ENCODE results near the gene KLK1.

The KLK1 gene

DNA sequence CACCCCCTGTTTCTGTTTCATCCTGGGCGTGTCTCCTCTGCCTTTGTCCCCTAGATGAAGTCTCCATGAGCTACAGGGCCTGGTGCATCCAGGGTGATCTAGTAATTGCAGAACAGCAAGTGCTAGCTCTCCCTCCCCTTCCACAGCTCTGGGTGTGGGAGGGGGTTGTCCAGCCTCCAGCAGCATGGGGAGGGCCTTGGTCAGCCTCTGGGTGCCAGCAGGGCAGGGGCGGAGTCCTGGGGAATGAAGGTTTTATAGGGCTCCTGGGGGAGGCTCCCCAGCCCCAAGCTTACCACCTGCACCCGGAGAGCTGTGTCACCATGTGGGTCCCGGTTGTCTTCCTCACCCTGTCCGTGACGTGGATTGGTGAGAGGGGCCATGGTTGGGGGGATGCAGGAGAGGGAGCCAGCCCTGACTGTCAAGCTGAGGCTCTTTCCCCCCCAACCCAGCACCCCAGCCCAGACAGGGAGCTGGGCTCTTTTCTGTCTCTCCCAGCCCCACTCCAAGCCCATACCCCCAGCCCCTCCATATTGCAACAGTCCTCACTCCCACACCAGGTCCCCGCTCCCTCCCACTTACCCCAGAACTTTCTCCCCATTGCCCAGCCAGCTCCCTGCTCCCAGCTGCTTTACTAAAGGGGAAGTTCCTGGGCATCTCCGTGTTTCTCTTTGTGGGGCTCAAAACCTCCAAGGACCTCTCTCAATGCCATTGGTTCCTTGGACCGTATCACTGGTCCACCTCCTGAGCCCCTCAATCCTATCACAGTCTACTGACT is 31.2 kb upstream of the KLK1 start, which contains the start of gene KLK3:
Gene KLK3 (plus strand): TSS at position 280 of the 775 bp plus-strand sequence. CDS start 41 bp downstream, at position 321.
- H3K27ac ChIP-seq (ENCODE audit: insufficient read depth, low read length, poor library complexity, severe bottlenecking): no peak within 1 kb of the TSS
- no peak for DNase-seq
- H3K9me3 ChIP-seq (ENCODE audit: control insufficient read depth, low read length): no peaks in the 10 kb centered on the region
- no peak within 1 kb of the TSS for H3K4me3 ChIP-seq (ENCODE audit: insufficient read depth, low read depth, low read length, poor library complexity, severe bottlenecking)
- H3K4me1 ChIP-seq (ENCODE audit: control insufficient read depth, insufficient read depth, low read length, poor library complexity, severe bottlenecking): no peaks in the 10 kb centered on the region
- no peaks in the 10 kb centered on the region for H3K36me3 ChIP-seq (ENCODE audit: control insufficient read depth, insufficient read depth, low read length)
- no peaks in the 10 kb centered on the region for H3K27me3 ChIP-seq (replicated peaks; ENCODE audit: control insufficient read depth, insufficient read depth, low read length, poor library complexity, severe bottlenecking)

DNA sequence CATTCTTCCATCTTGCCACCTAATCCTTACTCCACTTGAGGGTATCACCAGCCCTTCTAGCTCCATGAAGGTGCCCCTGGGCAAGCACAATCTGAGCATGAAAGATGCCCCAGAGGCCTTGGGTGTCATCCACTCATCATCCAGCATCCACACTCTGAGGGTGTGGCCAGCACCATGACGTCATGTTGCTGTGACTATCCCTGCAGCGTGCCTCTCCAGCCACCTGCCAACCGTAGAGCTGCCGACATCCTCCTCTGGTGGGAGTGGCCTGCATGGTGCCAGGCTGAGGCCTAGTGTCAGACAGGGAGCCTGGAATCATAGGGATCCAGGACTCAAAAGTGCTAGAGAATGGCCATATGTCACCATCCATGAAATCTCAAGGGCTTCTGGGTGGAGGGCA is 28.0 kb upstream of the KLK1 start:
- H3K27me3 ChIP-seq (replicated peaks; ENCODE audit: control insufficient read depth, insufficient read depth, low read length, poor library complexity, severe bottlenecking): no peaks in the 10 kb centered on the region

DNA sequence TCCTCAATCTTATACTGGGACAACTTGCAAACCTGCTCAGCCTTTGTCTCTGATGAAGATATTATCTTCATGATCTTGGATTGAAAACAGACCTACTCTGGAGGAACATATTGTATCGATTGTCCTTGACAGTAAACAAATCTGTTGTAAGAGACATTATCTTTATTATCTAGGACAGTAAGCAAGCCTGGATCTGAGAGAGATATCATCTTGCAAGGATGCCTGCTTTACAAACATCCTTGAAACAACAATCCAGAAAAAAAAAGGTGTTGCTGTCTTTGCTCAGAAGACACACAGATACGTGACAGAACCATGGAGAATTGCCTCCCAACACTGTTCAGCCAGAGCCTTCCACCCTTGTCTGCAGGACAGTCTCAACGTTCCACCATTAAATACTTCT is 27.2 kb upstream of the KLK1 start:
- H3K36me3 ChIP-seq (ENCODE audit: control insufficient read depth, insufficient read depth, low read length): no peaks in the 10 kb centered on the region
- H3K27ac ChIP-seq (ENCODE audit: insufficient read depth, low read length, poor library complexity, severe bottlenecking): no peak overlapping the region
- H3K27me3 ChIP-seq (replicated peaks; ENCODE audit: control insufficient read depth, insufficient read depth, low read length, poor library complexity, severe bottlenecking): no peaks in the 10 kb centered on the region
- H3K9me3 ChIP-seq (ENCODE audit: control insufficient read depth, low read length): no peaks in the 10 kb centered on the region
- H3K4me3 ChIP-seq (ENCODE audit: insufficient read depth, low read depth, low read length, poor library complexity, severe bottlenecking): no peak overlapping the region
- no peak for DNase-seq
- no peaks in the 10 kb centered on the region for H3K4me1 ChIP-seq (ENCODE audit: control insufficient read depth, insufficient read depth, low read length, poor library complexity, severe bottlenecking)

More for the DNA sequence above, 28.0 kb upstream of the KLK1 start:
- Histone ChIP-seq H3K27ac (ENCODE audit: insufficient read depth, low read length, poor library complexity, severe bottlenecking) (no peak overlapping the region), H3K4me1 (ENCODE audit: control insufficient read depth, insufficient read depth, low read length, poor library complexity, severe bottlenecking) (no peaks in the 10 kb centered on the region), H3K36me3 (ENCODE audit: control insufficient read depth, insufficient read depth, low read length) (no peaks in the 10 kb centered on the region), H3K9me3 (ENCODE audit: control insufficient read depth, low read length) (no peaks in the 10 kb centered on the region), H3K4me3 (ENCODE audit: insufficient read depth, low read depth, low read length, poor library complexity, severe bottlenecking) (no peak overlapping the region)
- DNase-seq: no peak

GRCh38 chr19:50844296-50844935 is 20.8 kb upstream of the KLK1 start:
- Histone ChIP-seq H3K4me3 (ENCODE audit: insufficient read depth, low read depth, low read length, poor library complexity, severe bottlenecking) (no peak overlapping the region), H3K27ac (ENCODE audit: insufficient read depth, low read length, poor library complexity, severe bottlenecking) (no peak overlapping the region), H3K9me3 (ENCODE audit: control insufficient read depth, low read length) (no peaks in the 10 kb centered on the region), H3K4me1 (ENCODE audit: control insufficient read depth, insufficient read depth, low read length, poor library complexity, severe bottlenecking) (no peaks in the 10 kb centered on the region), H3K36me3 (ENCODE audit: control insufficient read depth, insufficient read depth, low read length) (no peaks in the 10 kb centered on the region), H3K27me3 (replicated peaks; ENCODE audit: control insufficient read depth, insufficient read depth, low read length, poor library complexity, severe bottlenecking) (no peaks in the 10 kb centered on the region)
- DNase-seq: no peak

DNA sequence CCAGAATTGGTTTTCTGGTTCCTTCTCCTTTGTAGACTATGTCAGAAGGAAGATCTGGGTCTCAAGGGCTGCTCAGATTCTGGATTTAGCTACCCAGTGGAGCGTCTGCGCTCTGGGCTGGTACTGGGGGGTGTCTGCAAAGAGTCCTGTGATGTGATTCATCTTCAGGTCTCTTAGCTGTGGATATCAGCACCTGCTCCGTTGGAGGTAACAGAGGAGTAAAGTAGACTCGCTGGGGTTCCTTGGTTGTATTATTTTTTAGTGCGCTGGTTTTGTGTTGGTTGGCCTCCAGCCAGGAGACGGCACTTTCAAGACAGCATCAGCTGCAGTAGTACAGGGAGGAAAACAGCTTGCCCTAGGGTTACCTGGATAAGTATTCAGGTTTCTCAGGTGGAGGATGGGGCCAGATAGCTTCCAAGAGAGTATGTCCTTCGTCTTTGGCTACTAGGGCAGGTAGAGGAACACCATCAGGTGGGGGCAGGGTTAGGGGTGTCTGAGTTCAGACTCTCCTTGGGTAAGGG is 20.2 kb upstream of the KLK1 start:
- H3K4me1 ChIP-seq (ENCODE audit: control insufficient read depth, insufficient read depth, low read length, poor library complexity, severe bottlenecking): no peaks in the 10 kb centered on the region
- no peaks in the 10 kb centered on the region for H3K9me3 ChIP-seq (ENCODE audit: control insufficient read depth, low read length)
- no peaks in the 10 kb centered on the region for H3K36me3 ChIP-seq (ENCODE audit: control insufficient read depth, insufficient read depth, low read length)
- DNase-seq: no peak
- no peak overlapping the region for H3K27ac ChIP-seq (ENCODE audit: insufficient read depth, low read length, poor library complexity, severe bottlenecking)
- H3K27me3 ChIP-seq (replicated peaks; ENCODE audit: control insufficient read depth, insufficient read depth, low read length, poor library complexity, severe bottlenecking): no peaks in the 10 kb centered on the region
- H3K4me3 ChIP-seq (ENCODE audit: insufficient read depth, low read depth, low read length, poor library complexity, severe bottlenecking): no peak overlapping the region

DNA sequence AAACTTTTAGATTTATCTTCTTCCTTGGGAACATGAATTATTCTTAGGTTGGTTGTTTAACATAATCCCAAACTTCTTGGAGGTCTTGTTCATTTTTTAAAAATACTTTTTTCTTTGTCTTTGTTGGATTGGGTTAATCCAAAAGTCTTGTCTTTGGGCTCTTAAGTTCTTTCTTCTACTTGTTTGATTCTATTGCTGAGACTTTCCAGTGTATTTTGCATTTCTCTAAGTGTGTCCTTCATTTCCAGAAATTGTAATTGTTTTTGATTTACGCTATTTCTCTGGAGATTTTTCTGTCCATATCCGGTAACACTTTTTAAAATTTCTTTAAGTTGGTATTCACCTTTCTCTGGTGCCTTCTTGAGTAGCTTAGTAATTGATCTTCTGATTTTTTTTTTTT is 19.6 kb upstream of the KLK1 start:
- no peak overlapping the region for H3K27ac ChIP-seq (ENCODE audit: insufficient read depth, low read length, poor library complexity, severe bottlenecking)
- H3K4me1 ChIP-seq (ENCODE audit: control insufficient read depth, insufficient read depth, low read length, poor library complexity, severe bottlenecking): no peaks in the 10 kb centered on the region
- no peaks in the 10 kb centered on the region for H3K9me3 ChIP-seq (ENCODE audit: control insufficient read depth, low read length)
- no peaks in the 10 kb centered on the region for H3K36me3 ChIP-seq (ENCODE audit: control insufficient read depth, insufficient read depth, low read length)
- no peaks in the 10 kb centered on the region for H3K27me3 ChIP-seq (replicated peaks; ENCODE audit: control insufficient read depth, insufficient read depth, low read length, poor library complexity, severe bottlenecking)
- DNase-seq: no peak
- no peak overlapping the region for H3K4me3 ChIP-seq (ENCODE audit: insufficient read depth, low read depth, low read length, poor library complexity, severe bottlenecking)

- H3K4me3 ChIP-seq (ENCODE audit: insufficient read depth, low read depth, low read length, poor library complexity, severe bottlenecking): no peak overlapping the region
- no peak for DNase-seq
- H3K36me3 ChIP-seq (ENCODE audit: control insufficient read depth, insufficient read depth, low read length): no peaks in the 10 kb centered on the region
- peaks cover 4% of the 10 kb centered on the region for H3K27me3 ChIP-seq (replicated peaks; ENCODE audit: control insufficient read depth, insufficient read depth, low read length, poor library complexity, severe bottlenecking)
- H3K4me1 ChIP-seq (ENCODE audit: control insufficient read depth, insufficient read depth, low read length, poor library complexity, severe bottlenecking): no peaks in the 10 kb centered on the region
- H3K9me3 ChIP-seq (ENCODE audit: control insufficient read depth, low read length): no peaks in the 10 kb centered on the region
- H3K27ac ChIP-seq (ENCODE audit: insufficient read depth, low read length, poor library complexity, severe bottlenecking): no peak overlapping the region
These were observed 18.5 kb upstream of the KLK1 start for GRCh38 chr19:50842130-50842529.

DNA sequence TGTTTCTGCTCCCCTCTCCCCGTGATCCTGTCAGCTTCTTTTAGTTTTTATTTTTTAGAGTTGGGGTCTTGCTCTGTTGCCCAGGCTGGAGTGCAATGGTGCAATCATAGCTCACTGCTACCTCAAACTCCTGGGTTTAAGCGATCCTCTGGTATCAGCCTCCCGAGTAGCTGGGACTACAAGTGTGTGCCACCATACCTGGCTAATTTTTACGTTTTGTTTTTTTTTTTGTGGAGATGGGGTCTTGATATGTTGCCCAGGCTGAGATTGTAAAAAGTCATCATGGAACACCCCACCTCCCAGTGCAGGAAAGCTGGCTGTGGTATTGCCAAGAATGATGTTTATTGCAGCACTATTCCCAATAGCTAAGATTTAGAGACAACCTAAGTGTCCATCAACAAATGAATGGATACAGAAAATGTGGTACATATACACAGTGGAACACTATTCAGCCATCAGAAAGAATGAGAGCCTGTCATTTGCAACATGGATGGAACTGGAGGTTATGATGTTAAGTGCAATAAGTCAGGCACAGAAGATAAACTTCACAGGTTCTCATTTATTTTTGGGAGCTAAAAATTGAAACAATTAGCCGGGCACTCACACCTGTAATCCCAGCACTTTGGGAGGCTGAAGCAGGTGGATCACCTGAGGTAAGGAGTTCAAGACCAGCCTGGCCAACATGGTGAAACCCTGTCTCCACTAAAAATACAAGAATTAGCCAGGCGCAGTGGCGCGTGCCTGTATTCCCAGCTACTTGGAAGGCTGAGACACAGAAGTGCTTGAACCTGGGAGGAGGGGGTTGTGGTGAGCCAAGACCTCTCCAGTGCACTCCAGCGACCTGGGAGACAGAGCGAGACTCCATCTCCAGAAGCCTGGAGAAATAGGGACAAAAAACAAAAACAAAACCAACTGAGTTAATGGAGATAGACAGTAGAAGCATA is 16.4 kb upstream of the KLK1 start:
- no peak for DNase-seq
- Histone ChIP-seq H3K27ac (ENCODE audit: insufficient read depth, low read length, poor library complexity, severe bottlenecking) (no peak overlapping the region), H3K4me1 (ENCODE audit: control insufficient read depth, insufficient read depth, low read length, poor library complexity, severe bottlenecking) (peaks cover 4% of the 10 kb centered on the region), H3K9me3 (ENCODE audit: control insufficient read depth, low read length) (no peaks in the 10 kb centered on the region), H3K4me3 (ENCODE audit: insufficient read depth, low read depth, low read length, poor library complexity, severe bottlenecking) (no peak overlapping the region), H3K36me3 (ENCODE audit: control insufficient read depth, insufficient read depth, low read length) (no peaks in the 10 kb centered on the region), H3K27me3 (replicated peaks; ENCODE audit: control insufficient read depth, insufficient read depth, low read length, poor library complexity, severe bottlenecking) (peaks cover 4% of the 10 kb centered on the region)

- peaks cover 4% of the 10 kb centered on the region for H3K27me3 ChIP-seq (replicated peaks; ENCODE audit: control insufficient read depth, insufficient read depth, low read length, poor library complexity, severe bottlenecking)
- H3K9me3 ChIP-seq (ENCODE audit: control insufficient read depth, low read length): no peaks in the 10 kb centered on the region
- H3K4me1 ChIP-seq (ENCODE audit: control insufficient read depth, insufficient read depth, low read length, poor library complexity, severe bottlenecking): peaks cover 4% of the 10 kb centered on the region
- no peaks in the 10 kb centered on the region for H3K36me3 ChIP-seq (ENCODE audit: control insufficient read depth, insufficient read depth, low read length)
- H3K4me3 ChIP-seq (ENCODE audit: insufficient read depth, low read depth, low read length, poor library complexity, severe bottlenecking): no peak overlapping the region
- no peak overlapping the region for H3K27ac ChIP-seq (ENCODE audit: insufficient read depth, low read length, poor library complexity, severe bottlenecking)
- DNase-seq: no peak
These were observed 14.7 kb upstream of the KLK1 start for GRCh38 chr19:50838239-50838638.

Measured in effector memory CD4-positive, alpha-beta T cell (primary cell).